22Rv1 (cell line): ENCODE measurements around the gene NHEJ1.

Experiments
- H3K27ac ChIP-seq: fragments of 450-650 bp; 2 replicates; pipeline ENCODE4 v1.5.1; 2017
- ZFX ChIP-seq: fragments of 450-650 bp; IDR thresholded peaks from 2 replicates; pipeline ENCODE4 v1.6.1; 2017; ENCODE audit warnings: antibody characterized with exemption, borderline replicate concordance
- TF ChIP-seq, protein P1 (sequence below): fragments of 450-650 bp; IDR thresholded peaks from 2 replicates; pipeline ENCODE4 v1.5.1; 2017; ENCODE audit warnings: mild to moderate bottlenecking

Gene NHEJ1, protein sequence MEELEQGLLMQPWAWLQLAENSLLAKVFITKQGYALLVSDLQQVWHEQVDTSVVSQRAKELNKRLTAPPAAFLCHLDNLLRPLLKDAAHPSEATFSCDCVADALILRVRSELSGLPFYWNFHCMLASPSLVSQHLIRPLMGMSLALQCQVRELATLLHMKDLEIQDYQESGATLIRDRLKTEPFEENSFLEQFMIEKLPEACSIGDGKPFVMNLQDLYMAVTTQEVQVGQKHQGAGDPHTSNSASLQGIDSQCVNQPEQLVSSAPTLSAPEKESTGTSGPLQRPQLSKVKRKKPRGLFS

DNA sequence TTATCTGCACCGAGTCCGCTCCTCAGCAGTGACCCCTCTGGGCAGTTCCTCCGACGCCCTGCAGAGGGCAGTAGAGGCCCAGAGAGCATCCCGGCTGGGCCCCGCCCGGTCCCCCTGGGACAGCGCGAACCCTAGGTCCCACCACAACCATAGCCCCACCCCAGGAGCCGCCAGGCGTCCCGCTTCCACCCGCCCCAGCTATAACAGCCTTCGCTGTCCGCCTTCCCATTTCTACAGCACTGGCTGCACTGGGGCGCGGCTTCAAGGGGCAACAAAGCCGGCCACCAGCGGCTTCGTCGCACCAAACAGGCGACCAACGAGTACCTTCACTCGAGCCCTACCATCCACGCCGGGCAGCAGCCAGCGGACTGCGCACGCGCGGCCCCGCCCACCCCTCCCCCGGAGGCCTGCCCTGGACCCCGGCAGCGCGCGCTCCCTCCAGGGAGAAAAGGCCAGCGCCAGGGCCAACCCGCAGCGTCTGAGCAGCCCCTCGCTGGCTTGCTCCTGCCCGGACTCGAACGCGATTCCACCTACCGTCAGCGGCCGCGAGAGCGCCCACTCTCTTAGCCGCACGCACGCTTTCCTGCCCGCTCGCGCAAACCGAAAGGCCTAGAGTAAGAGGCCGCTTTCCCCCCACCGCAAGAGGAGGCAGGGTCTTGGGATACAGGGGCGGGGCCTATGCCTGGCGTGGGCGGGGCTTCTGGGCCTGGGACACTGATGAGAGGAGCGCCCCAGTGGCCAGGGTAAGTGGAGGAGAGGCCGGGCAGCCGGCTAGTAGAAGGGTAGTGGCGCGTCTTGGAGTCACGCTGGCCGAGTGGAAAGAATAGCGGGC lies at the start of gene NHEJ1:
NHEJ1 (minus strand) TSS at position 630 of the 832 bp plus-strand sequence. CDS start 2,453 bp downstream, outside the sequence.
- TF ChIP-seq, protein P1, sequence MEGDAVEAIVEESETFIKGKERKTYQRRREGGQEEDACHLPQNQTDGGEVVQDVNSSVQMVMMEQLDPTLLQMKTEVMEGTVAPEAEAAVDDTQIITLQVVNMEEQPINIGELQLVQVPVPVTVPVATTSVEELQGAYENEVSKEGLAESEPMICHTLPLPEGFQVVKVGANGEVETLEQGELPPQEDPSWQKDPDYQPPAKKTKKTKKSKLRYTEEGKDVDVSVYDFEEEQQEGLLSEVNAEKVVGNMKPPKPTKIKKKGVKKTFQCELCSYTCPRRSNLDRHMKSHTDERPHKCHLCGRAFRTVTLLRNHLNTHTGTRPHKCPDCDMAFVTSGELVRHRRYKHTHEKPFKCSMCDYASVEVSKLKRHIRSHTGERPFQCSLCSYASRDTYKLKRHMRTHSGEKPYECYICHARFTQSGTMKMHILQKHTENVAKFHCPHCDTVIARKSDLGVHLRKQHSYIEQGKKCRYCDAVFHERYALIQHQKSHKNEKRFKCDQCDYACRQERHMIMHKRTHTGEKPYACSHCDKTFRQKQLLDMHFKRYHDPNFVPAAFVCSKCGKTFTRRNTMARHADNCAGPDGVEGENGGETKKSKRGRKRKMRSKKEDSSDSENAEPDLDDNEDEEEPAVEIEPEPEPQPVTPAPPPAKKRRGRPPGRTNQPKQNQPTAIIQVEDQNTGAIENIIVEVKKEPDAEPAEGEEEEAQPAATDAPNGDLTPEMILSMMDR, result peak; percentile 96
- TF ChIP-seq ZFX, result no peak
- peak within 1 kb of the TSS; percentile 85 for H3K27ac ChIP-seq

DNA sequence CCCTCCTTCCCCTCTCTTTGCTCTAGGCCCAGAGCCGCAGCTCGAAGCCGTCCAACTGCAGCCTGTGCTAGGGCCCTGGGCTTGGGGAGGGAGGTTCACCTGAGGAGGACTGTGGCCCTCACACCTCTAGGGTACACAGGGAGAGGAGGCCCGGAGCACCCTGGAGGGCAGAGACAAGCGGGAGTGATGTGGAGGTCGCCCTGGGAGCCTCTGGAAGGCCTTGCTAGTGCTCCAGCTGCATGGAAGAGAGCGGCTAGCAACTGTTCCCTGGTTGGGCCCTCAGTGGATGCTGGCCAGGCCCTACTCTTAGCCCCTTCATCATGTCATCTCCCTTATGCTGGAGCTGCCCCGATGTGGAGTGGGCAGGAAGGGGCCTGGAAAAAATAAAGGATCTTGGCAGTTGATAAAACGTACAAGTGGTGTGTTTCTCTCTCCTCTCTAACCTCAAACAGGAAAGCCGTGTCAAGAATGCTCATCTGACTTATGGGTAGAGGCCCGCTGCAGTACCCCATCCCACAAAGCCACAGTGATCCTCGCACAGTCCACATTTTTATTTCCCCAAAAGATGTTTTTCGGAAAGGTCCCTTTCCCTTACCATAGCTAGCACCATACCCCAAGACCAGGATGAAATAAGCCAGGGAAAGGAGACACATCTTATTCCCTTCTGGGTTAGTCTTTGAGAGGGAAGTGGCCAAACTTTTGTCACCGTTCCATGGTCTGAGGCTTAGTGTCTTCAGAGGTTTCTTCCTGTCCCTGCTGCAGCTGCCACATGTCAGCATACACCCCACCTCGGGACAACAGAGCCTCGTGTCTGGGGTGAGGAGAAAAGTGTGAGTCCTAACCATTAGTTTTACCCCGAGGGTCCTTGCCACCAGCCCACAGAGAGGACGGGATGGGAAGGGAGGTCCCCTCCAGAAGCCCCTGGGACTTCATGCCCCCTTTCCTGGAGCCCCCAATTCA lies 48.9 kb upstream of the NHEJ1 start:
- no peak for TF ChIP-seq ZFX
- TF ChIP-seq, protein P1, result no peak
- peak overlapping the region; percentile 92 for H3K27ac ChIP-seq

DNA sequence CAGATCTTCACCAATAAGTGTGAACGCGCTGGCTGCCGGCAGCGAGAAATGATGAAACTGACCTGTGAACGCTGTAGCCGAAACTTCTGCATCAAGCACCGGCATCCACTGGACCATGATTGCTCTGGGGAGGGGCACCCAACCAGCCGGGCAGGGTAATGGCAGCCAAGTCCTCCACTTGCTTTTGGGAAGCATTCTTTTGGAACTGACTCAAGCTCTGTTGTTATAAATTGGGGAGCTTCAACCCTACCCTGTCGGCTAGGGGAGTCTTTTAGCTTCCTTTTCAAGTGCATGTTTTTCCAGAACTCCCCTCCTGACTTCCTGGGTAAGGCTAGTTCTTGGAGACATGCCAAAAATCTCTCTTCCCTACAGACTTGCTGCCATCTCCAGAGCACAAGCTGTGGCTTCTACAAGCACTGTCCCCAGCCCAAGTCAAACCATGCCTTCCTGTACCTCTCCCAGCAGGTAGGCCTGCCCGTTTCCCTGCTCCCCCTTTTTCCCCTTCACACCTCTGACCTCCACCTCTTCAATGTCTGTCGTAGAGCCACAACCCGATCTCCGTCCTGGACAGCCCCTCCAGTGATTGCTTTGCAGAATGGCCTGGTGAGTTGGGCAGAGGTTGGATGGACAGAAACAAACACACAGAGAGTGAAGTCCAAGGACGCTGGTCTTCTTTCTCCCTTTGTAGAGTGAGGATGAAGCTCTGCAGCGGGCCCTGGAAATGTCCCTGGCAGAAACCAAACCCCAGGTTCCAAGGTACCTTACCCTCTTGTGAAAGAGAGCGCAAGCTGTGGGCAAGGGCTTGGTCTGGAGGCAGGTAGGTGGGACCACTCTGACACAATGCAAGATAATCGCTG lies 47.5 kb upstream of the NHEJ1 start:
- H3K27ac ChIP-seq, result peak overlapping the region; percentile 92
- TF ChIP-seq, protein P1, result no peak
- TF ChIP-seq ZFX, result no peak

DNA sequence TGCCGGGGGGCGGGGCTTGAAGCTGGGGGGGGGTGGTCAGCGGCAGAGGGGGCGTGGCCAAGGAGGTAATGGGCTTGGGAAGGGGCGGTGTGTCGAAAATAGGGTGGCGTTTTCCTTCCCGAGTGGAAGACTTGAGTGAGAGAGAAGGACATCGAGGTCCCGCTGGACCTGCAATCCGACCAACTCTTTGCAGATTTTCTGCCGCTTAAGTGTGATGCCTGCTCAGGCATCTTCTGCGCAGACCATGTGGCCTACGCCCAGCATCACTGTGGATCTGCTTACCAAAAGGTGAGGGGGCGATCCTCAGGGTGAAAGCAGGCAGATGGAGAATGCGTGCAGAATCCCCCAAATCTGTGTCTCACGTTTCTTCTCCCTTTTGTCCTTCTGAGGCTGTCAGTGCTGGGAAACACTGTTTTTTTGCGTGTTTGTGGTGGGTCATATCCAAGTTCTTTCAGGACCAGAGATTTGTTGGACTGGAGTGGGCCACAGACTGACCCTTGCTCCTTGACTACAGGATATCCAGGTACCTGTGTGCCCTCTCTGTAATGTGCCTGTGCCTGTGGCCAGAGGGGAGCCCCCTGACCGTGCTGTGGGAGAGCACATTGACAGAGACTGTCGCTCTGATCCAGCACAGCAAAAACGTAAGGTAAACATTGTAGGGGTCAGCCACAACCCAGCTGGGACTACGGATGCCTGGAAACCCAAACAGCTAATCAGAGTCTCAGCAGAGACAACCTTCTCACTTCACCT lies 46.7 kb upstream of the NHEJ1 start:
- TF ChIP-seq ZFX, result no peak
- TF ChIP-seq, protein P1, result no peak
- peak overlapping the region; percentile 92 for H3K27ac ChIP-seq

DNA sequence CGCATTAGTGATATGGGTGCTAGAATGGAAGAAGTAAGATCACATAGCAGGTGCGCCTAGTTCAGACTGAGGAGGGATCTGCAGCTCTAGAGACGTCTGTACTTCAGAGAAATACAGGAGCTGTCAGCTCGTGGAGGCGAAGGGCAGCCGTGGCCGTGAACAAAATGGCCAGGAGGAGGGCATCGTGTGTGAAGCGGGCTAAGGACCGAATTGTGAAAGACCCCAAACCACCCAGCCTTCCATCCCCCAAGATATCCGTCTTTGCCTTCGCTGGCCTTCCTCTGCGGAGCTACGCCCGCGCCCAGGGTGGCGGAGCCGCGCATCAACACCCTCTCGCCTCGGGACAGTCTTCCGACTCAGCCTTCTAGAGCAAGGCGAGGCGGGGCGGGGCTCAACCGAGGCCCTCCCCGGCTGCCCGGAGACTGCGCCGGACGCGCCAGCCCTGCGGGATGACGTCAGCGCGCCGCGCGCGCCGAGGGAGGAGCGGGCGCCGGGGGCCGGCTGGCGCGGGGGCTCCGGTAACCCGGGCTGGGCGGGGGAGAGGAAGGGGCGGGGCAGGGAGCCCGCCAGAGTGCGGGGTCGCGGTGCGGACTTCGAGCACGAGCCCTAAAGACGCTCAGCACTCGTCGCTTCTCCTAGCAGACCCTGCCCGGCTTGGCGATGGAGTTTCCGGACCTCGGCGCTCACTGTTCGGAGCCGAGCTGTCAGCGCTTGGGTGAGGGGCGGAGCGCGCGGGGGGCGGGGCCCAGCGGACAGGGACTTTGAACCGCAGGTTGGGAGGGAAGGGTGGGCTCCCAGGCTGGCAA lies 45.9 kb upstream of the NHEJ1 start, which contains the start of gene ZFAND2B:
ZFAND2B (plus strand) TSS at position 455 of the 806 bp plus-strand sequence; CDS start at position 661, 206 bp downstream.
- H3K27ac ChIP-seq, result peak within 1 kb of the TSS; percentile 92
- TF ChIP-seq ZFX, result no peak
- TF ChIP-seq, protein P1, result no peak
